GM11168 (cell line): ENCODE results near the gene PEAK1.

Experiments
- in situ Hi-C: fragments of 300-500 bp; cut with MboI; formaldehyde crosslinking; loops from one replicate; pipeline ENCODE4 v1.12.0; 2022; ENCODE audit warnings: low sequenced_read_pairs; ENCODE audit not compliant: unreplicated experiment

The PEAK1 gene

DNA sequence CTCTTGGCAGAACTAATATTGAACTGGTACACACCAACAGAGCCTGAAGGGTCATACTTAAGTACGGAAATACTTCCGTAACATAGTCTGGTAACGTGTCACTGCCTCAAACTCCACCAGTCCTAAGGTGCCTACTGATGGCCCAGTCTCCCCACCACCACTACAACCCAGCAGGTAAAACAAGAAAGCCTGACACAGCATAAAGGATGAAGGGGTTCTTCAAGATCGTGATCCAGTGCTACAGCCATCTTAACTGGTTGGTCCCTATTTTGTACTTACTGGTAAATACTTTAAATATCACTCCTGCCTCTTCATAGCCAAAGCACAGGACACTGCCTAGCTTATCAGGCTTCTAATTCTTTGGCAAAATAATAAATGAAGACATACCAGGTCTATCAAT lies 46.5 kb downstream of the PEAK1 start:
- in situ Hi-C loops = no loop called here

- in situ Hi-C loops = no loop called here
Measured at GRCh38 chr15:77371850-77372563, 47.9 kb downstream of the PEAK1 start.

- in situ Hi-C loops = no loop called here
Measured at GRCh38 chr15:77370580-77370979, 49.3 kb downstream of the PEAK1 start.

DNA sequence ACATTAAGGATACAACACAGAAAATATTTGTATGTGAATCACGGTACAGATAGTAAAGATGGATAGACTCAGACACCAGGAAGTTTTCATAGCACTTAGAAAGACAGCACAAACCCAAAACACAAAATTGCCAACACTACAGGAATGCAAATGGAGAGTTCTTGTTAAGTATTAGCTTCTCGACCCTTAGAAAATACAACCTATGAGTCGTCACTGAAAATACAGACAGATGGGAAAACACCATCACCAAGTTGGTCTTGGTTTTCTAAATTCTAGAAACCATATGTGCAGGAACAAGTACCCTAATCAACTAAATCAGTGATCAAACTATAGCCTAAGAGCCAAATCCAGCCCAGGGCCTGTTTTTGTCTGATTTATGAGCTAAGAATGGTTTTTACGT lies 50.7 kb downstream of the PEAK1 start:
- in situ Hi-C loops = no loop called here

DNA sequence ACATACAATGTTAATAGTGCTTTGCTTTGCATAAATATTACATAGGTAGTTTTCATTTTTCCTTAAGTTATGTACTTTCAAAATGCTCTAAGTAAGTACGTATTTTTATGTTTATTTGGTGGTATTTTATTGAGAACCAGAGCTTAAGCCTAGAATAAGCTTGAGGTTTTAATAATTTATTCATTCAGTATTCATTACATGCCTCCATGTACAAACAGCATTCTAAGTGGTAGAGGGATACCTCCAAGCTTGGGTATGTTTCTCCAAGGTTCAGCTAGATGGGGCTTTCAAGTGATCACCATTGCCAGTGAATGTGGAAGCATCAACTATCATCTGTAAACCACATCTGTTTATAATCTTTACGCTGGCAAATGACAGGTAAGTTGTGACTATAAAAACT lies 52.3 kb downstream of the PEAK1 start:
- in situ Hi-C loops = no loop called here

GRCh38 chr15:77361456-77361855 lies 58.4 kb downstream of the PEAK1 start:
- in situ Hi-C loops = no loop called here

DNA sequence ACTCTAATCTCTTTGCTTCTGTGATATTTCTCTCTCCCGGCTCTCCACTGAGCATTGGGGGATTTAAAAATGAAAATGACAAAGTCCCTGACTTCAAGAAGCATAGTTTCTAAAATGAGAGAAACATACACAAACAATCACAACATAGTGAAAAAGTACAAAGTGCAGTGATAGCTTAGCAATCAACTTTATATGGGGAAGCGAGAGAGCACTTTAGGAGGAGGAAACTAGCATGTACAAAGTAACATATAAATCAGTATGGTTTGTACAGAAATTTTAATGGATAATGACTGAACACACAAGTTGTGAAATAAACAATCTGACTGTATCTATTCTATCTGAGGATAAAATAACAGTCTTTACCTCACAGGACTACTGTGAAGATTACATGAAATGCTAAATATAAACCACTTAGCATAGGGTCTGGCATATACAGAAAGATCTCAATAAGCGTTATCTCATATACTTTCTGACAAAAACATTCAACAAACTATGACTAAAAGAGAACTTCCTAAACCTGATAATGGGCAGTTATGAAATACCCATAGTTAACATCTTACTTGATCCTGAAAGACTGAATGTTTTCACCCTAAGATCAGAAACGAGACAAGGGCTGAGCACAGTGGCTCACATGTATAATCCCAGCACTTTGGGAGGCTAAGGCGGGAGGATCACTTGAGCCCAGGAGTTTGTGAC lies 61.2 kb downstream of the PEAK1 start:
- in situ Hi-C loops = no loop called here

DNA sequence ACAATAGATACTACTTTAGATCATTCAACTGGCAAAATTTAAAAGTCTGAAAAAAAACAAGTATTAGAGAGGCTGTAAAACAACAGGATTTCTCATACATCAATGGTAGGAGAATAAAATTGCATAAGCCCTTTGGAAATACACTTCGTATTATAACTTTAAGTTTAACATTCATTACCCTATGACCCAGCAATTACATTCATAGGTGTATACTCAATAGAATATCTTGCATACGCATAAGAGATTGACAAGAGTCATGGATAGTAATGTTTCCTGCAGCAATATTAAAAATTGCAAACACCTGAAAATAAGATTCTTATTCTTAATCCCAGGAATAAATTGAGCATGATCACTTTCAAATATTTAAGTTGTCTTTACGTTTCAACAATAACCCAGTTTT lies 63.6 kb downstream of the PEAK1 start:
- in situ Hi-C loops = no loop called here

GRCh38 chr15:77355321-77355720 lies 64.6 kb downstream of the PEAK1 start:
- in situ Hi-C loops = no loop called here

DNA sequence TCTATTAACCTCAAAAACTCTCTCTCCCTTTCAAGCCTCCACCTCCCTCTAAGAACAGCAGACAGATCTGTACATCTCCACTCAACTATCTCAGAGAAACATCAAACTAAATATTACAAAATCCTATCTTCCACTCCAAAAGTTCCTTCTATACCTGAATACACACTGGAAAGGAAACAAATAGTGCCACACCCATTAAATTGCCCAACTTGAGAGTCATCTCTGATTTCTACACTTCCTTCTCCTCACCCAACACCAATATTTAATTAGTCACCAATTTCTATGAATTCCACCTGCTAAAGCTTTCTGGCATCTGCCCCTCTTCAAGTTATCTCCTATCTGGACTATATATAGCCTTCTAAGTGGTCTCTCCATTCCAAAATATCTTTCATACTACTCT lies 65.8 kb downstream of the PEAK1 start:
- in situ Hi-C loops = no loop called here

DNA sequence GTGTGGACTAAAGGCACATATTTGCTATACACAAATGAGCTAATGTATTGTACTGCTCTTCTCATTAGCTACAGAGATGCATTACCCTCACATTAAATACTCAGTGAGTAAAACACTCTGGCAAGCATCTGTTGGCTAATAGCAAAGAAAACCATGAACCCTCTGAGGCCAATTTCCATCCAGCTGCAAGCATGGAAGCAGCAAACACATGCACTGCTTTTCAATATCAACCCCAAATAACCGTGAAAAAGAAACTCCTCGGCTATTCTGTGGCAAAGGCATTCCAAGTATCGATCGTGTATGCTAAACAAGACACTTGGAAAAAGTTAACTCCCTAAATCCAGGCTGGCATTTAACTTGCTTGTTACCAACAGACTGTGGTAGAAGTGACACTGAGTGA lies 67.0 kb downstream of the PEAK1 start:
- in situ Hi-C loops = no loop called here

DNA sequence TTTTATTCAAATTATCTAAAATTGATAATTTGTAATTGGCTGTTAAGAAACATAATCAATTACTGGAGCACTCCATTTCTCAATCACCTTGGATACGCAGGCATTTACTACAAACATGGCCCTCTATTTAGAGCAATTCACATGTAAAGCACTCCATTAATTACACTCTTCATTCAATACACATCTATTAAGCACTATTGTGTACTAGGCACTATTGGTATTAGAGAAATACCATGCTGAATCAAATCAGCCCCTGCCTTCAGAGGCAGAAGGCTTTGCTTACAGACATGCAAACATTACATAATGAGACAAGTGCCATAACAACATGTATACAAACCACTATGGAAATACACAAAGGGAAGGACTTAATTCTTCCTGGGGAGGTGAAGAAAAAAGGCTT lies 69.1 kb downstream of the PEAK1 start:
- in situ Hi-C loops = no loop called here

- in situ Hi-C loops = no loop called here
Measured at GRCh38 chr15:77349666-77350065, 70.2 kb downstream of the PEAK1 start.

DNA sequence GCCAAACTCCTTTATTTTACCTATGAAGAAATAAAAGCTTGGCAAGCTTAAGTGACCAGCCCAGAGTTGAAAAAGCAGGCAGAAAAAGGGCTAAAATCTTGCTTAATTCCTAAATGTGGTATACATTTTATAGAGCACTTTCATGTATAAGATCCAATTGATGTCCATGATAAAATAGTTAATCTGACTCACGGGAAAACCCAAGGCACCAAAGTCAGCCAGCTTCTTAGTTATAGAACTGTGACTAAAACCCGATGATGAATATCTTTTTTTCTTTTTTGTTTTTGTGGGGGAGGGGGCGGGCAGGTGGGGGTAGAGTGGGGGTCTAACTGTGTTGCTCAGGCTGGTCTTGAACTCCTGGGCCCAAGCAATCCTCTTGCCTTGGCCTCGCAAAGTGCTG lies 71.4 kb downstream of the PEAK1 start:
- in situ Hi-C loops = no loop called here

- in situ Hi-C loops = no loop called here
Measured at GRCh38 chr15:77347197-77347596, 72.7 kb downstream of the PEAK1 start.

DNA sequence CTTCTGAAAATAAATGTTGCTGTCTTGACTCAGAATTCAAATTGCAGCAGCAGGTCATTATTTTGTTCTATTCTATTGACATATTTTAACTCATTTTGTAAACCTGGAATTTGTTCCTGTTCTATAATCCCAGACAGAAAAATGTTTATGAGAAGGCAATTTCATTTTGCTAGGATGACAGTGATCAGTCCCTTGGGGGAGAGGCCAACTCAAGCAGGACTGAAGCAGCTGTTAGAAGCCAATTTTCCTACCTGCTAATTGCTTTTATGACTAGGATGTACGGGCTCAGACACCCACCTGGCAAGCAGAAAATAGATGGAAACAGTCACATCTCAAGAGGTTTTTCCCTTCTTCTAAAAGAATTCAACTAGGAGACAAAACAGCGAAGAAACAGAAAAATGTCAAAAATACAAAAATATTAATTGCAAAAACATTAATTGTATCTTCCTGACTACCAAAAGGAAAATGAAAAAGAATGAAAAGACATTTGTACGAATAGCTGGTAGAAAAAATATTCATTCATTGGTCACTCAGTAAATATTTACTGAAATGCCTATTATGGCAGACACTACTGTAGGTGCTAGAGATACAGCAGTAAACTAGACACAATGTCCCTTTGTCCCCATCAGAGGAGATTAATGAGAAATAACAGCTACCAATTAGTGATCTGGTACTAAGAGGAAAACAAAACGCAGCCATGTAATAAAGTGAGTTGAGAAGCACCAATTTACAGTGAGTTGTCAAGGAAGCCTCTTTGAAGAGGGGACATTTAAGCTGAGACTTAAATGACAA lies 73.5 kb downstream of the PEAK1 start:
- in situ Hi-C loops = no loop called here

GRCh38 chr15:77342807-77343206 lies 77.1 kb downstream of the PEAK1 start:
- in situ Hi-C loops = no loop called here

DNA sequence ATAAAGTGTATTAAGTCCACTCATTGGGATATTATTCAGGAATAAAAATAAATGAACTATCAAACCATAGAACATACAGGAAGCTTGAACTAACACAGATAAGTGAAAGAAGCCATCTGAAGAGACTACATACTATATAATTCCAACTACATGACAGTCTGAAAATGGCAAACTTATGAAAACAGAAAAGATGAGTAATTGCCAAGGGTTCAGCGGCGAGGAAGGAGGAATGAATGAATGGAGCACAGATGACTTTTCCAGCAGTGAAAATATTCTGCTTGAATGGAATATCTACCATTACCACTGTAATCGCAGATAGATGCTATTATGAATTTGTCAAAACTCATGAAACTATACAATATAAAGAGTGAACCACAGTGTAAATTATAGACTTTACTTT lies 79.7 kb downstream of the PEAK1 start:
- in situ Hi-C loops = no loop called here

- in situ Hi-C loops = no loop called here
Measured at GRCh38 chr15:77336006-77336405, 83.9 kb downstream of the PEAK1 start.

- in situ Hi-C loops = no loop called here
Measured at GRCh38 chr15:77335298-77335697, 84.6 kb downstream of the PEAK1 start.

- in situ Hi-C loops = no loop called here
Measured at GRCh38 chr15:77333166-77333565, 86.7 kb downstream of the PEAK1 start.
